DMS79 (cell line): Measurements from ENCODE around the gene SPOCK3.
"Not testable (repeated sequence)": the region's sequence is repeated elsewhere in the genome, so short reads cannot be mapped to it uniquely, and the experiment has no call there.

ENCODE experiments used
- DNase-seq: peaks from one replicate; lab custom pipeline; 2025; lab: John Stamatoyannopoulos, UW

SPOCK3 gene

DNA sequence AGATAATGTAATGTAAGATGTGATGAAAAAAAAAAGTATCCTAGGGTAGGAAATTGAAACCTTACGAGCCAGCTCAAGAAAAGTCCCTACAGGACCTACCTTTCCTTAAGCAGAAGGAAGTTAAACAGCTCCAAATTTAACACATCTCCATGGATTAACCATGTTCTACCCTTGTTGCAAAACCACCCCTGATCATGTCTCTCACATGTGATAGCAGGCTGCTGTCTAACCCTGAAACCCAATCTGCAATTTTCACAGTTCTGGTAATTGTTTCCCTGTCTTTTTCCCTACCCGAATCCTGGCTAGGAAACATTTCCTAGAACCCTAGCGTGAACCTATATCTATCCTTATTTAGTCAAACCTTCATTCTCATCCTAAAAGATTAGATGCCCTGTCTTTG is 198.9 kb downstream of the SPOCK3 start:
- no peak for DNase-seq

DNA sequence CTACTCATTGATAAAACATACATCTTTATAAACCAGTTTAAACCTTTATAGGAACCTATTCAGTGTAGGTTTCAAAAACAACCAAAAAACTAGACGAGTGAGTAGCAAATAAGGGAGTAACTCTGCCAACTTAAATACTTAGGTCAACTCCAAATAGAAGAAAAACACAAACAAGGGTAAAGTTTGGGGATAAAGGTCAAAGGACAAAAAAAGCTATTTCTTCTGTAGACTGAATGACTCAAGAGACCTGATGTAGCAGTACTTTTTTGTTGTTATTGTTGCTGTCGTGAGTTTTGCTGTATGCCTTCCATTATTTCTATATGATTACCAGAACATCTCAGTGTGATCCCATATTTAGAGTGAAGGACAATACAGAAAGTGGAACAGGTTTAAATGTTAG is 199.3 kb downstream of the SPOCK3 start:
- no peak for DNase-seq

DNA sequence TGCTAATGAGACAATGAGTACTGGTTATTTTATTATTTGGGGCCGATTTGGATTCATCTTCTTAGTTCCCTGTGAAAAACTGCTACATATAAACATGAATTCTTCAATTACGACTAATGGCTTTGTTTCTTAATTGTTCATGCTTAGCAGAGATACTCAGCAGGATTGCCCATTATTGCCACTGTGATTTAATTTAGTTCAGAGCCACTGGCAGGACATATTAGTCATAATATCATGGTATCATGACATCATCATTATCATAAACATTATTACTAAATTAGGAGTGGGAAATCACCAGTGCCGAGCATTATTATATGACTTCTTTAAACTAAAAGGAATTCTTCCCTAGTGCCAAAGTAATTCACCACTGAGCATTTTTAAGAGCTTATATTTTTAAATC is 201.4 kb downstream of the SPOCK3 start:
- DNase-seq = no peak

DNA sequence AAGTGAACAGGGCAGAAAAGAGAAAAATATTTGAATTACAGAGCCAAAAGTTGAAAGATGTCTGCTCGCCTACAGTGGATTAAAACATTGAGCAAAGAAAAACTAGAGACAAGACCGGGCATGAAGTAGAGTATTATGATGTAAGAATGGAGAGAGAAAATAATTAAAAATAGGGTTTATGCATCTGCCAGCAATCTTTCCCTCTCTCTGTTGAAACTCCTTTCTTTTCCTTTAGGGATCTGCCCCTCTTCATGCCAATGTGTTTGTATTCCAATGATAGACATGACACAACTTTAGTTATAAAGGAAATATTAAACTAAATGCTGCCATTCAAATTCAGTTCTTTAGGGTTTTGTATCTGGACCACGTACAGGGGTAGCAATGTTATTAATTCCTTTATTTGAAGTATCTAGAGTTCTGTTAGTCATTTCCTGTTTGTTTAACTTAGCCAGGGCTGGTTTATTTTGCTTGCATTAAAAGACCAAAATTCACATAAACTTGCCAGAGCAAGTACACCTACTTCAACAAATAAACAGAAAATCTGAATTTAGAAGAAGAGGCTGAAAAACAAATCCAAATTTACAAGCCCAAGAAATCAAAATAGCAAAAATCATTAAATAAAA is 202.6 kb downstream of the SPOCK3 start:
- no peak for DNase-seq

DNA sequence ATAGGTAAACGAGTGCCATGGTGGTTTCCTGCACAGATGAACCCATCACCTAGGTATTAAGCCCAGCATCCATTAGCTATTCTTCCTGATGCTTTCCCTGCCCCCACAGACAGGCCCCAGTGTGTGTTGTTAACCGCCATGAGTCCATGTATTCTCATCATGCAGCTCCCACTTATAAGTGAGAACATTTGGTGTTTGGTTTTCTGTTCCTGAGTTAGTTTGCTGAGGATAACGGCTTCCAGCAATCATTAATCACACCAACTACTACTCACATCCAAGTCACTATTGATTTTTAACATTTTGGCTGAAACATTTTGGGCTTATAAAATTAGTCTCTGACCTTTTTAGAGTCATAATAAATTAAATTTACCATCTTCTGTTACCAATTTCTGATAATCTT is 205.3 kb downstream of the SPOCK3 start:
- no peak for DNase-seq

DNA sequence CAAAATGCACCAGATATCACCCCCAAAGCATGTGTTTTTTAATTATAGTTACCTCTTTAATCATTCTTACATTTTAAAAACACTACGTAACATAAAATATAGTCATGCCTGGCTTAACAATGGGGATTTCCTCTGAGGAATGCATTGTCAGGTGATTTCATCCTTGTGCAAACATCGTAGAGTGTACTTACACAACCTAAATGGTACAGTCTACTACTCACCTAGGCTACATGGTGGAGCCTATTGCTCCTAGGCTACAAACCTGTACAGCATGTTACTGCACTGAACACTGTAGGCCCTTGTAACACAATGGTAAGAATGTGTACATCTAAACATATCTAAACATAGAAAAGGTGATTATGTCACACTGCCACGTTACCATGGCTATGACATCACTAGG is 208.6 kb downstream of the SPOCK3 start:
- DNase-seq = no peak

DNA sequence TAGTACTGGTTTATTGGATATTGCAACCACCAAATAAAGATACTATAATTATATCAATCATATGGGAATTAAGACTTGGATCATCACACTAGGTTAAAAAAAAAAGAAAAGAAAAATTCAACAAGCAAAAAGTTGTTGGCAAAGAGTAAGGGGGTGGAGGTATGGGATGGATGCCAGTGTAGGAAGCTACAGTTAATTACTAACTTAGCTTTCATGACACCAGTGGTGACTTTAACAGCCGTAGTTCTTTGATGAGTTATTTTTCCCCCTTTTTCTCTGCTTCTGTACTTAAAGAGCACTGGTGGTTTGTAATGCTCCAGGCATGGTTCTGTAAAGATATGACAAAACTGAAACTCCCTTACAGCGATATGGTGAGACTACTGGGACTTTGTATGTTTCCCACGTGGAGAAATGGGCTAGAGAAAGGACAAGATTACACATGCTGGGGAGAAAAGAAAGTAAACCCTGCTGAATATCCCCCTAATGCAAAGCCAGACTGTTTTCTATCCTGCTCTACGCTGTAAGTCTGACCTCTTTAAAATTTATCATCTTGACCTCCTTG is 210.8 kb downstream of the SPOCK3 start:
- no peak for DNase-seq

DNA sequence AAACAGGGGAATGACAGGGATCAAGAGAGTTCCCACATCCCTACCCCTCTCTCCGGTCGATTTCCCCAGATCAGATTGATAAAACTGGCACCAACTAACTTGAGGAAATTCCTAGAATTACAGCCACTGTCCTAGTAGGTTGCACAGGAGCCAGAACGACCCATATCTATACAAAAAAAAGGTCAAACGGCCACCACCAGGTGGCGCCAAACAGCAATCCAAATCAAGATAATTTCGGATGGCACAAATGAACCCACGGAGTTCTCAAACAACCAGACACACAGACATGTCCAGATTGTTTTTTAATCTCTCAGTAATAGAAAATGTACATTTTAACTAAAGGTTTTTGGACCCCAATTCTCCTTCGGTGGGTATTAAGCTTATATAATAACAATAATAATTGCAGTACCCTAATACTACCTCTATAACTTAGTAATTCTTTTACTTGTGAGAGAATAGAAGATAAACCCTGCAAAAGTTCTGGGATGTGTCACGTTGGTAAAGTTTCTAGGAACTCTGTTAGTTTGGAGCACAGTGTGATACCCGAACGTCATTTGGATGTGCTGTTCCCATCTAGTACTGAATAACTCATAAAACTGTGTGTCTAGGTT is 212.6 kb downstream of the SPOCK3 start:
- DNase-seq = no peak

DNA sequence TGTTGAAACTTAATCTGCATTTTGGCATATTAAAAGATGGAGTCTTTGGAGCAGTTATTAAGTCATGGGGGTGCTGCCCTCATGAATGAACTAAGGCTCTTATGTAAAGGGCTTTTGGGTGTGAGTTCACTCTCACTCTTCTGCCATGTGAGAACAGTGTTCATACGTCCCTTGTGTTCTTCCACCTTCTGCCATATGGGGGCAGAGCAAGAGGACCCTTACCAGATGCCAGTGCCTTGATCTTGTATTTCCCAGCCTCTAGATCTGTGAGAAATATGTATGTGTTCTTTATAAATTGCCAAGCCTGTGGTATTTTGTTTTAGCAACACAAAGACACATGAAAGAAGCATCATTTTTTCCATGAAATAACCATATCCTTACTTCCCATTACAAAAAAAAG is 213.9 kb downstream of the SPOCK3 start:
- no peak for DNase-seq

DNA sequence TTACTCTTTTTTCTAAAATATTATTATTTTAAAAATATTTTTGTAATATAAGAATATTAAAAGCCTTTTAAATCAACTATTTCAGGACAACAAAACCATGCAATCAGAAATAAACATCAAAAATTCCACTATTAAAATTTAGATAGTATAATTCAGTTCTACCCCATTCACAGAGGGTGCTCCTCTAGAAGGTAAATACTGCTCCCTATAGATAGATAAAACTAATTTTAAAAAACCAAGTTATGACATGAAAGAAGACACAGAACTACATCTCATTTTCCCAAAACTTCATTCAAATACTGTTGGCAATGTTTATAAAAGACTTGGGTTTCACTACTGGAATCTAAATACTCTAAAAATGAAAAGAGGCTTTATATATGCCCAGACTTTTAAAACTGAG is 219.3 kb downstream of the SPOCK3 start:
- no peak for DNase-seq

DNA sequence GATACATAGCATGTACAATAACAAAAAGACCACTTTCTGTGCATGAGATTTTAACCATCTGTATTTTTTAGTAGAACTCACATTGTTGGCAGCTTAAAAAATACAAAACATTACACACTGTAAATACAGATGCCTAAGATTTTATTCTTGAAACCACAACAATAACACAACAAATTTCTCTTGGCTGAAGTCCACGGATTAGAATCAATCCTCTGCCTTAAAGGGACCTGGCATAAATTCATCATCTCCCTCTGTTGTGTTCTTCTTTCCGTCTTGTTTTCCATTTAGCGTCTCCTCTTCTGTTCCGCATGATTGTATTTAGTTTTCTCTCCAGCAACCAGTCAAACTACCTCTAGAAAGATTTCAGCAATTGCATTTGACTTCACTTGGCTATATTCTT is 231.0 kb downstream of the SPOCK3 start:
- no peak for DNase-seq

DNA sequence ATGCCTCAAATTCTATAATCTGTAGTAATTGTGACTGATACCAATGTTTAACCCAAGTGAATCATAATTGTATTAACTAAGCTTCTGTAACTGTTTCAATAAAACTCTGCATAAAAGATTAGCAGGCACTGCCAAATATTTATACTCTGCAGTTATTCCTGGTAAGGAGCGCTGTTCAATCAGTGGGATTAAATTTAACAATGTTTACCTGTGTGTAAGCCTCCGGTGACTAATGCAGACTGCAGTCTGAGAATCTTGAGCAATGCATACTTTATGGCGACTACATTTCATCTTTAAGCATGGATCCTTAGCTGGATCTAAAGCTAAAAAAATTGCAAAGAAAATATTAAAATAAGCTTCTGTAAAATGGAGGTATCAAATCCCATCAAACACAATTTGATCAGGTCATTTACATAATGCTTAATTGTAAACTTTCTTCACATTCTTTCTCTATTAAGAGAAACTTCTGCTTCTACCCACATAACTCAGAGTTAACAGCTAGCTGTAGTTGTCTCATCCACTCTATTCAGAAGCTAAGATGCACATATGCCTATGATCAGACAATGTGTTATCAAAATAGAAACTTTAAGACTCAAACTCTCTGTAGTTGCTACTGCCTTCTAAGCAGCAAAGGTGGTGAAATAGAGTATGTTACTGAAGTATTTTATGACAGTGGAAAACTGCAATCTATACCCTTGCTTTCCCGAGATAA is 234.0 kb downstream of the SPOCK3 start:
- no peak for DNase-seq

DNA sequence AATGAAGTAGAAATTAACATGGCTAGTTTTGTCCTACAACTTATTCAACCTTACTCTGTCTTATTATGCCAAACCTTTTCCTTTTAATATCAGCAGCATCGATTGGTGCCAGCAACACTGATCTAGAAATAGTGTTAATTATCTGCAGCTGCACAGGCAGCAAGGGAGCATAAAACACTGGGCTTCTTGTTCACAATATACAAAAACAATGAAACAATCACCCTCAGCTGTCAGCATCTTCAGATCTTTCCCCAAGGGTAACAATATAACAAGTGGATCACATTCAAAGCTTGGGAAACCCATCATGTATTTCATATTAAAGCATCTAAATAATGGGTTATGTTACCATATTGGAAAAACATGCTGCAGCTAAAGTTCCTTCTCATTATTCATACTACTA is 238.1 kb downstream of the SPOCK3 start:
- no peak for DNase-seq

DNA sequence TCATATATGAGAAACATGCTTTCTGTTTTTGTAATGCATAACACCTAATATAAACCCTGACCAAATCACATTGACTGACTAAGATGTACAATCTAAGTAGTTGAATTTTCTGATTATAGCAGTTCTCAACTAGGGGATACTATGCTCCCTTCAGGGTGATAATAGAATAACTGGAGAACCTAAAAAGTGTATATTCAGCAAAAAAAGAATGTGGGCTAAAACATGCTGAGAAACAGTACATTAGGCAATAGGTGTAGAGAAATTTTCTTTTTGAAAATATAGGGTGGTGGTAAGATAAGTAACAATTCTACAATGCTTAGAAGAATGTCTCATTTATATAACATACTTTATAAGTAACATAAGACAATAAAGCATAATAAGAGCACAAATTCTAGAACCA is 239.6 kb downstream of the SPOCK3 start:
- DNase-seq = no peak

DNA sequence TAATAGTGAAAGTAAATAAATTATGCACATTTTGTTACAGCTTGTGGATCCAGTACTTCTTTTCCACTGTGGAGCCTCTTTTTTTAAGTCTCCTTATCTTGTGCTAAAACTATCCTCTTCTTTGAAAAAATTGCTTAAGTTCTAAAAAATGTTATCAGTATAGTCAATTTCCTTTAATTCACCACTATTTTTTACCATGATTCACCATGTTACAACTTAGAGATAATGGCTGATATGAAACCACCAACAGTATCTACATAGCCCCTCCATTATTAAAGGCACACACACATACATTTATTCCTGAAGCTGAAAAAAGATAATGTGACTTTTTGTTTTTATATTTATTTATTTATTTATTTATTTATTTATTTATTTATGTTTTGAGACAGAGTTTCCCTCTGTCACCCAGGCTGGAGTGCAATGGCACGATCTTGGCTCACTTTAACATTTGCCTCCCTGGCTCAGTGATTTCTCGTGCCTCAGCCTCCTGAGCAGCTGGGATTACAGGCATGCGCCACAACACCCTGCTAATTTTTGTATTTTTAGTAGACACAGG is 243.2 kb downstream of the SPOCK3 start:
- DNase-seq = no peak

DNA sequence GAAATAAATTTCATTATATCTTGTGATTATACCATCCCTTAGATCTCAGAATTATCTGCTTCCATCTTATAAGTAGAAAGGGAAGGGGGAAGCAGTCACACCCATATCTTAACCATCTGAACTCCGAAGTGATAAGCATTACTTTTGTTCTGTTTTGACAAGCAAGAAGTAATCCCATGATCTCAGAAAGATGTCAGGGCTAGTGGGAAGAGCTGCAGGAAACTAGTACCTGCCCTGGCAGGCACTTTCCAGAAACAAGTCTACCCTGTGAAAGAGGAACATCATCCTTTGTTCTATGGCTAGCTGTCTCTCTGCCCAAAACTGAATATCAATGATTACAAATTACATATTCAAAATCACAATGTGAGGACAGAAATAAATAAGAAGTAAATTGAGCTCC is 244.4 kb downstream of the SPOCK3 start:
- DNase-seq = no peak

DNA sequence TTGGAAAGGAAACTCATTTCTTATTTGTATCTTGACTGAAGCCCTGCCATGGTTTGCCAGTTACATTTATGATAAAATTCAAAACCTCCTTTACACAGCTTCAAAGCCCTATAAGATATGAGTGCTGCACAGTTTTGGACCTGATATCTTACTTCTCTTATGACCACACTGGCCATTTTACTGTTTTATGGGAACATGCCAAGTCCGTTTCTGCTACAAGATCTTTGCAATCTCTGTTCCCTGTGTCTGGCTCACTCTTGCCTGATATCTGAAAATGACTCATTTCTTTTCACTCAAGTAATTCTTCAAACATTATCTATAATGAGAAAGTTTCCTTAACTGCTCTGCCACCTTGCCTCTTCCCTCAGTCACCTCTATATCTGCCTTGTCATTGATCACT is 247.3 kb downstream of the SPOCK3 start:
- DNase-seq = no peak

DNA sequence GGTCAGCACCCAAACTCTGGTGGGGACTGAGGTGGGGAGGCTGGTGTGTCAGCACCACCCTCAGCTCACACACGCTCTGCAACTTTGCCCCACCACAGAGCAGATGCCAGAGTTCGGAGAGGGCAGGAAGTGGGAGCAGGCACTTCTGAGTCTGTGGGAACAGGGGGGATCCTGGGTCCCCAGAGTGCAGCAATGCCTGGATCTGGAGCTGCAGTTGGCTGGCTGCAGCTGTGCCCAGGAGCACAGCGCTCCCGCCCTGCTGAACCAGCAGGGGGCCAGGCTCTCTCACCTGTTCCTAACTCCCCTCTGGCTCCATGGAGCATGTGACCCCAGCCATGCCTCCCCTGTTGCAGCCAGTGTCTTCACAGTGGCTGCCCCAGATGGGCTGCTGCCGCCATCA is 252.4 kb downstream of the SPOCK3 start:
- DNase-seq = no peak

DNA sequence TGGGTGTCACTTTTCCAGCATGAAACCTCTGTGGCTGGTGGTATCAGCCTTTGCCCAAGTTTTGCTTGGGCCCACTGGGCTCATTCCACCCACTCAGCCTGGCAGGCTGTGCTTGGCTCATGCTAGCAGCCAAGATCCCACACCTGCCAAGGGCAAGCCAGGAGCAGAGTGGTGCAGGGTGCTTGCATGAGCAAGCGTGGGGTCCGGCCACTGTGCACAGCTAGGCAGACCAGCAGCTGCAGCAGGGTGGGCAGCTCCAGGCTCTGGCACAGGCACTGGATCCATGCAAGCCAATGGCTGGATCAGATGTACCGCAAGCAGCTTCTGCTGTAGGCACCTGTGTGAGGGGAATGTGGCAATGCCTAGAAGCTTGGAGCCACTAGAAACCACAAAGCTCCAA is 253.9 kb downstream of the SPOCK3 start:
- no peak for DNase-seq

DNA sequence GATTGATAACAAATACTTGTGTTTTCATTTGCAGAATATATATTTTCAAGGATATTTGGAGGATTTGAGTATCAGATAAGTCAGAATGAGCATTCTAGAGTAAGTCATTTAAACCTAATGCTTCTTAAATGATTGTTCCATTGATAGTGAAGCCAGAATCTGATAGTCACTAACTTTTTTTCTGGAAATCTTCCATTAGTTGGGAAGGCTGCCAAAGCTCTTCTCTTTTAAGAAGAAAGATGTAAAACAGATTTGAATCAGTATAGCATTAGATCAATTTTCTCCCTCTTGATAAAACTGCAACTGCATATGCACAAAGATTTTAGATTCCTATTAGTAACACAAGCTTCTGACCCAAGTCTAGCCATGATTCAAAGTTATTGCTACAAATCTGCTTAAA is 256.7 kb downstream of the SPOCK3 start:
- no peak for DNase-seq

DNA sequence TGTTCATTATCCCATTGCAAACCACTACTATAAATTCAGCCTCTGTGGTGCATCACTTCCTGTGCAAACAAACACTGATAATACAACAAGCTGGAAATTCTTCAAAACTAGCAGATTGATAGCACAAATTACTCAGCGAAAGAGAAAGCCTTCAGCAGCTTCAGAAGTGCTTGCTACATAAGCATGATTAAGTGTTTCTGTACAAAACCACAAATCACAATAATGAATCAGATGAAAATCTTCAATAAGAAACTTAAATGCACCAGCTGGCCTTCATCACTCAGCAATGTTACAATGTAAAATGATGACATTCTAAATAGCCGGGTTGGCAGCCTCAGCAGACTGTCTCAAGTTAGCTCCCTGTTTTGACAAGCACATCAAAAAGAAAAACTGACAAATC is 262.2 kb downstream of the SPOCK3 start:
- no peak for DNase-seq

DNA sequence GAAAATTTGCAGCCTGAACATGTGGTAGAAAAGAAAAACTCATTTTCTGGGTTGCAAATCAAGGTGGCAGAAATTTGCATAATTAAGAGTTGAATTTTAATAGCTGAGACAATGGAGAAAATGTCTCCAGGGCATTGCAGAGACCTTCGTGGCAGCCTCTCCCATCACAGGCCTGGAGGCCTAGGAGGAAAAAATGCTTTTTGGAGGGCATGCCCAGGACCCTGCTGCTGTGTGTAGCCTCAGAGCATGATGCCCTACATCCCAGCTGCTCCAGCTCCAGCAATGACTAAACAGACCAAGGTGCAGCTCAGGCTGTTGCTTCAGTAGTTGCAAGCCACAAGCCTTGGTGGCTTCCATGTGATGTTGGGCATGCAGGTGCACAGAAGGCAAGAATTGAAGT is 266.1 kb downstream of the SPOCK3 start:
- DNase-seq = not testable (repeated sequence)

DNA sequence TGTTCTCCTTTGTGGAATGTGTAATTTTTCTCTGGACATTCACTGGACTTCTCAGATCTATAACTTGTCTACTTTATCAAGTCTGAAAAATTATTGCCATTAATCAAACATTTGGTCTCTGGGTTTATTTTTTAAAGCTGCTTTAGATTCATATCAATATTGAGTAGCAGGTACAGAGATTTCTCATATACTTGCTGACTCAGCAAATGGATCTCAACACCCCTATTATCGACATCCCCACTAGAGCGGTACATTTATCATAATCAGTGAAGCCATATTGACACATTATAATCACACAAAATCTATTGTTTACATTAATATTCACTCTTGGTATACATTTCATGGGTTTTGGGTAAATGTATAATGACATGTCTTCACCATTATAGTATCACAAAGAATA is 268.7 kb downstream of the SPOCK3 start:
- DNase-seq = no peak
